HG03066 (cell line): ENCODE data around the gene PHRF1.

Experiments used
- ATAC-seq: cut with Tn5 transposase; IDR thresholded peaks from one replicate; pipeline ENCODE4 v1.9.1; 2021; ENCODE audit warnings: low read depth; ENCODE audit not compliant: unreplicated experiment

The PHRF1 gene

DNA sequence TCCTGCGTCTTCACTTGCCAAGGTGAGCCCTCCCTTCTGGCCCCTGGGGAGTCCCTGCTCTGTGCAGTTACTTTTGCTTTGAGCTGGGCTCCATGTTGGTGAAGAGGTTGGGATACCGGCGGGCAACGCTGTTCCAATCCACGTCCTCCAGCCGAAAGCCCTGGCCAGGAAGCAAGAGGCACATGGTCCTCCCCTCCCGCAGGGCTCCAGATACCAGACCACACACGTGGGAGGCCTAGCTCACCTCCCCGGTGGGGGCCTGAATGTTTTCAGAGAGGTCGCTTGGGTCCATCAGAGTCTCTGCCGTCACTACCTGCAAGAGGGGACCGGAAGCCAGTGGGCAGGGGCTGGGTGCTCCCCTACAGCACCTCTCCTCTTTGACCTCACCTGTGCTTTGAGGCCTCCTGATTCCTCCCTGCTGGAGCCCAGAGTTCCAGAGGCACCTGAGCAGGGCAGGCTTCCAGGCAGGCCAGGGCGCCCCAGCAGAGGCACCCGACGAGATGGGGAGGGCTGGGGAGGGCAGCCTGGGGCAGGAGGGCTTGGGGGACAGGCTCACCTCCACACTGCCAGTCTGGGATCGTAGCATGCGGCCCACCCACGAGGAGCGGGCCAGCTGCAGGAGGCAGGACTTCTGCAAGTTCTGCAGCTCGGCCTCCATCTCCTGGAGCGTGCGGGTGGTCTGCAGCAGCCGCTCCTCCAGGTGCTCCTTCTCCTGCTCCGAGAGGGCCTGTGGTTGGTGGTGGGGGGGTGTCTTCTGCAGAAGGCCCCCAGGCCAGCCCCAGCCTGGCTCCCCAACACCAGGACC is 18.7 kb upstream of the PHRF1 start:
- no peak for ATAC-seq

DNA sequence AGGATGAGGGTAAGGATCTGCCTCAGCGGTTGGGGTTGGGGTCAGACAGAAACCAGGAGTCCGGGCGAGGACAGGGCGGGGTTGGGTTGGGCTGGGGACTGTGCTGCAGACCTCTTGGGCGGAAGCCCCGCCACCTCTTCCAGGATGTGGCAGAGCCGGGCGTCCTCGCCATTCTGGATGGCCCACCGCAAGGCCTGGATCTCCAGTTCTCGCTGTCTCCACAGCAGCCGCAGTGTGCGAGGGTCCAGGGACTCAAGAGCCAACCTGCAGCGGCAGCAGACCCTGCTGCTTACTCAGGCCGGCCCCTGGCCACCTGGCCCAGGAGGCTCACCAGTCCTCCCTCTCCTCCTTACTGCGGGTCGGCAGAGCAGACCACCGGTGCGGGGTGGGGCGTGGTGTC is 17.8 kb upstream of the PHRF1 start:
- ATAC-seq, result no peak

- ATAC-seq, result no peak
These were observed 17.1 kb upstream of the PHRF1 start for GRCh38 chr11:559020-559620.

- no peak for ATAC-seq
These were observed 16.5 kb upstream of the PHRF1 start for GRCh38 chr11:559712-560304.

- peak; percentile 68 for ATAC-seq
These were observed 15.7 kb upstream of the PHRF1 start, which contains the start of the genes LMNTD2 and RASSF7 for GRCh38 chr11:560305-561147. Gene LMNTD2 (minus strand): TSS chr11:560738. CDS start chr11:560716, 22 bp downstream. Gene RASSF7 (plus strand): TSS chr11:560970. CDS start chr11:561769, 799 bp downstream.

DNA sequence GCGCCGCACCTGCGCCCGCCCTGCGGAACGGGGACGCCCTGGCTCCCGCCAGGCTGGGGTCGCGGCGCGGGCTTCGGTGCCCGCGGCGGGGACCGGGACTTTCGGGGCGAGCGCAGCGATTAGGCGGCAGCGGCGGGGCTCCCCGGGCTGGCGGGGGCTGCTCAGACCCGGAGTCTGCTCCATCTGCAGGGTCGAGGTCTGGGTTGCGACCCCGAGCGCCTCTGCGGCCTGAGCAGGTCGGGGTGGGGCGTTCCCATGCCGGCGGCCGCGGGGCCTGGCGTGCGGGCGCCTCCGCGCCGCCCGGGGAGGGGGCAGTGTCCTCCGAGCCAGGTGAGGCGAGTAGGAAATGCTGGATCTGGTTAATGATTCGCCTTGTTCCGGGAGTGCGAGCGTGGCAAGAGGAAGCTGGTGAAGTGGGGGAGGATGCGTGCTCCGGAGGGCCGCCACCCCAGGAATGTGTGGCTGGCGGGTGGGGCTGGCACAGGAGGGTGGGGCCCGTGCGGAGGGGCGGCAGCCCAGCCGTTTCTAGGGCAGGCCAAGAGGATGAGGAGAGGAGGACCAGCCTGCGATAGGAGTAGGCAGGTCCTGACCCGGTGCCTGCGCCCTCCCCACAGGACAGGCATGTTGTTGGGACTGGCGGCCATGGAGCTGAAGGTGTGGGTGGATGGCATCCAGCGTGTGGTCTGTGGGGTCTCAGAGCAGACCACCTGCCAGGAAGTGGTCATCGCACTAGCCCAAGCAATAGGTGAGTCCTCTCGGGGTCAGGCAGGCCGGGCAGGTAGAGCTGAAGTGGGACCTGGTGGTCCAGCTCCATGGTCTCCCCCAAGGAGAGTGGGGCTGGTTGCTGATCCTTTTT is 14.9 kb upstream of the PHRF1 start:
- peak; percentile 27 for ATAC-seq

DNA sequence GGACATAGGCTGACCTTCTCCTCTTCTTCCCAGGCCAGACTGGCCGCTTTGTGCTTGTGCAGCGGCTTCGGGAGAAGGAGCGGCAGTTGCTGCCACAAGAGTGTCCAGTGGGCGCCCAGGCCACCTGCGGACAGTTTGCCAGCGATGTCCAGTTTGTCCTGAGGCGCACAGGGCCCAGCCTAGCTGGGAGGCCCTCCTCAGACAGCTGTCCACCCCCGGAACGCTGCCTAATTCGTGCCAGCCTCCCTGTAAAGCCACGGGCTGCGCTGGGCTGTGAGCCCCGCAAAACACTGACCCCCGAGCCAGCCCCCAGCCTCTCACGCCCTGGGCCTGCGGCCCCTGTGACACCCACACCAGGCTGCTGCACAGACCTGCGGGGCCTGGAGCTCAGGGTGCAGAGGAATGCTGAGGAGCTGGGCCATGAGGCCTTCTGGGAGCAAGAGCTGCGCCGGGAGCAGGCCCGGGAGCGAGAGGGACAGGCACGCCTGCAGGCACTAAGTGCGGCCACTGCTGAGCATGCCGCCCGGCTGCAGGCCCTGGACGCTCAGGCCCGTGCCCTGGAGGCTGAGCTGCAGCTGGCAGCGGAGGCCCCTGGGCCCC is 14.1 kb upstream of the PHRF1 start:
- ATAC-seq, result no peak

DNA sequence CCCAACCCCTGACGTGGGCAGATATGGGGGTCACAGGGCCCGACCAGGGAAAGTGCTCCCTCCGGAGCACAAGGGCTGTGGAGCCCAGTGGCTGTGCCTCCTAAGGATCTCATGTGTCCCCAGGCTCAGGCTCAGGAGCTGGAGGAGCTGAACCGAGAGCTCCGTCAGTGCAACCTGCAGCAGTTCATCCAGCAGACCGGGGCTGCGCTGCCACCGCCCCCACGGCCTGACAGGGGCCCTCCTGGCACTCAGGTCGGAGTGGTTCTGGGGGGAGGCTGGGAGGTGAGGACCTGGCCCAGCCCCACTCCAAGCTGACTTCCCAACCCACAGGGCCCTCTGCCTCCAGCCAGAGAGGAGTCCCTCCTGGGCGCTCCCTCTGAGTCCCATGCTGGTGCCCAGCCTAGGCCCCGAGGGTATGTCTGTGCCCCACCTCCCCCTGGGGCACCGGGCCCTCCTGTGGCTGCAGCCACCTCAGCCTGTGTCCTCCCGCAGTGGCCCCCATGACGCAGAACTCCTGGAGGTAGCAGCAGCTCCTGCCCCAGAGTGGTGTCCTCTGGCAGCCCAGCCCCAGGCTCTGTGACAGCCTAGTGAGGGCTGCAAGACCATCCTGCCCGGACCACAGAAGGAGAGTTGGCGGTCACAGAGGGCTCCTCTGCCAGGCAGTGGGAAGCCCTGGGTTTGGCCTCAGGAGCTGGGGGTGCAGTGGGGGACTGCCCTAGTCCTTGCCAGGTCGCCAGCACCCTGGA is 13.0 kb upstream of the PHRF1 start:
- ATAC-seq, result no peak

DNA sequence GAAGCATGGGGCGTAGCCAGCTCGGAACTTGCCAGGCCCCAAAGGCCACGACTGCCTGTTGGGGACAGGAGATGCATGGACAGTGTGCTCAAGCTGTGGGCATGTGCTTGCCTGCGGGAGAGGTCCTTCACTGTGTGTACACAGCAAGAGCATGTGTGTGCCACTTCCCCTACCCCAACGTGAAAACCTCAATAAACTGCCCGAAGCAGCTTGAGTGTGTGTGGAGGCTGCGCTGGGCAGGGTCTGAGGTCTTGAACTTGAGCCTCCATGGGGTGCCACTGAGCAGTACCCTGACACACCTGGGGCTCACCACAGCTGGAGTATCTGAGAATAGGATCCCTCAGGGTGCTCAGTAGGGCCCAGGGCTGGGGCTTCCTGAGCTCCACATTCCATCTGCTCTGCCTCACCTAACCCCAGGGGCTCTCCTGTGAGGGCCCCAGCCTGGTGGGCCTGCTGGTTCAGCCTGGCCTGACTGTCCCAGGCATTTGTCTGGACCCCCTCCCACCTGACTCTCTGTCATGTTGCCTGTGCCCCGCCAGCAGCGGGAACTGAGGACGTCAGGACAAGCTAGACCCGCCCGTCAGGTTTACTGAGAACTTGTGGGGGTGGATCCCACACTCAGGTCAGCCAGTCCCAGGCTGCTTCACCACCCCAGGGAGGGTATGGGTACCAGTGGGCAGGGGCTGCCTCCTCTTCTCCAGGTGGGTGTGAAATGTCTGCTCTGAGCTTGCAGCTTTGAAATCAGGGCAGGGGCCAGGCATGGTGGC is 12.3 kb upstream of the PHRF1 start:
- ATAC-seq, result no peak

DNA sequence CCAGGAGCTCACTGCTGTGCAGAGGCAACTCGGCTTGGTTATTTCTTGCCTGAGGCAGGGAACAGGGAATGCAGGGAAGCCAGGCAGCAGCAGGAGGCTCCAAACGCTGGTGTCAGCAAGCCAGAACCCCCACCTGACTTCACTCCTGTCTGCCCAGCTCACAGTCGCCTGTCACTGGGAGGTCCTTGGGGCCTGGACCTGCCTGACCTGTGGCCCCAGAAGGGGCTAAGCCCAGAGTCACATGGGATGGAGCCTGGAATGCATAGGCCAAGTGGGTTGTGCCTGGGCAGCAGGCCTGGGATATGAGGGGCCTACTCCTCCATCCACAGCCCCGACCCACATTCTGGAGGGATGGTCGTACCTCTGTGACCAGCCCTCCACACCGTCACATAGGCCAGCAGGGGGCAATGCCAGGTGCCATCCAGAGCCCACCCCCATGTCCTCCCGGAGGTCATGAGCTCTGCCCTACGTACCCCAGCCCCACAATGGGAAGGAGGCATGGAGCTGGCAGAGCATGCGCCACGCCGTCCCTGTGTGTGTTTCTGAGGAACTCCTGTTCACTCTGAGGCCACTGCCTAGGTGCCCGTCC is 10.3 kb upstream of the PHRF1 start:
- ATAC-seq, result no peak

DNA sequence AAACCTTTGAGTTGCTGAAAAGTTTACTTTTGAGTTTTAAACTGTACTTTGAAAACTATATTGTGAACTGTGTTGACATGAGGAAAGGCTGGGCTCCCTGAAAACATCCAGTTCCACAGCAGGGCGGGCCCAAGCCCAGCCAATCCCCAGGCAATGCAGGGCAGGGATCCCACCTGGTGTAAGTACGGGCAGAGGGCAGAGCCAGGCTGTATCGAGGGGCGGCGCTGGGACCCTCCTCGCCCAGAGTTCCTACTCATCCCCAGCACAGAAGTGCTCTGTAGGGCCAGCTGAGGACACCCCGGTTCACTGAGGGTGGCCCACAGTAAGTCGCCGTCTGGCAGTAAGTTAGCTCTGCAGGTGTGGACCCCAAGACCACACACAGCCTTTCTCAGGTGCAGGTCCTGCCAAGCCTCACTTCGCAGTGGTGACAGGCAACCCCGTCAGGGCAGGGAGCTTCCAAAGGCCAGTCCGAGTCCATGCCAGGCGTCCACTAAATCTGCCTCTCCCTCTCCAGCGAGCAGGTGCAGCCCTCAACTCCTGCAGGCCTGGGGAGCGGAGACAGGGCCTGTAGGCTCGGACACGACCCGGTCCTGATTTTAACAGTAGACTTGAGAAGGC is 9.2 kb upstream of the PHRF1 start:
- ATAC-seq, result no peak

GRCh38 chr11:567629-568292 is 8.5 kb upstream of the PHRF1 start:
- ATAC-seq, result peak; percentile 5

DNA sequence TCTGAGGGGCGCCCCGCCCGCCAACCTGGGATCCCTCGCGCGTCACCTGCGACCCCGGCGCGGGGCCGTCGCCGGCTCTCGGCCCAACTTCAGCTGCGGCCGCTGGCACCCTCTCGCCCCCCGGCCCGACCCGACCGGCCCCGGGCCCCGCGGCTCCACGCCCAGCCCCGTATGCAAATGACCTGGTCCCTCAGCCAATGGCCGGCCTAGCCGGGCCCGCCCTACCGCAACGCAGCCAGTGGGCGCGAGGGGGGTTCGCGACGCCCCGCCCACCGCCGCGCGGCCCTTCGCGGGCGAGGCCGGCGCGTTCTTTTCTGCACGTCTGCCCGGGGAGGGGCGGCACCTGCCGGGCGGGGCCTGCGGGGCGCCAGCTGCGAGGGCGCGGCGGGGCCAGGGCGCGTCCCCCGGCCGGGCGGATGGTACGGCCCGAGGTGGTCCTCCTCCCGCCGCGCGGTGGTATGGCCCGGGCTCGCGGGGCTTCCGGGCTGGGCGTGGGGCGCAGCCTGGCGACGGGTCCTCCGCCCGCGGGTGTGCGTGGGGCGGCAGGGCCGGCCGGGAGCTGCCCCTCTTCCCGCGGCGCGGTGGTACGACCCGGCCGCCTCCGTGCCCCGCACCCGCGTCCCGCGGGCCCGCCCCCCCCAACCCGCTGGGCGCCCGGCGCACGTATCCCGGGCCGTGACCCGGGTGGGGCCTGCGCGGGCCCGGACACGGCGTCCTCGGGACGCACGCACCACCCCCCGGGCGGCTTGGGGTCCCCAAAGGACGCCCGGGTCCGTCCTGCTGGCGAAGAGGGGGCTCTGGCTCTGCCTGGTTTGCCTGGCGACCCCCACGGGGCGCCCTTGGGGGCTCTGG is 7.7 kb upstream of the PHRF1 start:
- peak; percentile 84 for ATAC-seq

DNA sequence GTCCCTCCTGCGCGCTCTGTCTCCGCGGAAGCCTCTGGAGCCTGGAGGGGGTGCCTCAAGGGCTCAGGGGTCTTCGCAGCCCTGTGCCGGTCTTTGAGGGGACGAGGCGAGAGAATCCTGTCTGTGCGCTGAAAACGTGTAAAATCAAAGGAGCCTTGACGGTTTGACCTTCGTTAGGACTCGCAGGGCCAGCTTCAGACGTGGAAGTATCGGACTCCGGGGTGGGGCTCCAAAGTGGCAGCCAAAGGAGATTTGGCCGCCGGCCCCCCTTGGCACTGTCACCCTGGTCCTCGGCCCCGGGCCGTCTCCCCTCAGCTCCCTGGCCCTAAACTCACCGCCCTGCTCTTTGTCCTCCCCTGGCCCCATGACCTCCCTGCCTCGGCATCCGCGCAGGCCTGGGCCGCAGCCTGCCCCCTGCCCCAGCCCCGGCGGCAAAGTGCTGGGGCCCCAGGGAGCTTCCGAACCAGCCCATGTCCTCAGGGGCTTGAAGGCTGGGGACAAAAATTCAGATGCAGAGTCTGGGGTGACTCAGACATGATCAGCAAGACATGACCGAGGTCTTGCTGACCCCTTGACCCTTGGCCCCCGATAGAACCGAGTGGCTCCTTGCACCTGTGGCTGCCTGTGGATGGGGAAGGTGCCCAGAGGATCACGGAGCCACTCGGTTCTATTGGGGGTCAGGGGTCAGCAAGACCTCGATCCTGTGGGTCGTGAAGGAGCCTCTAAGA is 6.9 kb upstream of the PHRF1 start:
- ATAC-seq, result no peak

GRCh38 chr11:571802-572185 is 4.5 kb upstream of the PHRF1 start:
- ATAC-seq, result no peak
